Measurements from ENCODE around the gene SLC10A7.

DNA sequence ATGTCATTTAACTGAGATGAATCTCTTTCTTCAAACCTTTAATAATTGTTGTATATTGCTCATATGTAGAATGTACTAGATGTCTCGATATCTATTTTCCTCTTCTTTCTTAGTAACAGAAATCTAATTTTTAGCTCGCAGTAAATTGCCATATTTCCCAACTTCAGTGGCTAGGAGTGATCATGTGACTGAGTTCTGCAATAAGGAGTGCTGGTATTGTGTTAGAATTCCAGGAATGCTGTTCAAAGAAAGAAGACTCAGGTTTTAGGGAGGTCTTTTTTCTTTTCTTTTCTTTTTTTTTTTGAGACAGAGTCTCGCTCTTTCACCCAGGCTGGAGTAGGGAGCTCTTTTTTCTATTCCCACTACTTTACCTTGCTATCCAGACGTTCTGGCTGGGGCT is 81.7 kb downstream of the SLC10A7 start:
- TF ChIP-seq CTCF (IDR thresholded peaks at IDR 0.05; ENCODE audit: low read depth, low read length, poor library complexity, severe bottlenecking) (no peak), EZH2phosphoT487 (IDR thresholded peaks at IDR 0.05; ENCODE audit: borderline replicate concordance, low read length) (no peak)

Measured in DOHH2 (cell line).